Neuron (in vitro differentiated cells): ENCODE results near the gene TMEM132D.

Experiments used
- H2AFZ ChIP-seq: one replicate; pipeline ENCODE4 v1.6.1; 2013; ENCODE audit warnings: low read depth, mild to moderate bottlenecking, inconsistent platforms, low read length, moderate library complexity
- H3K27me3 ChIP-seq: one replicate; pipeline ENCODE4 v1.6.1; 2013; ENCODE audit warnings: low read length; ENCODE audit not compliant: insufficient read depth
- H3K36me3 ChIP-seq: one replicate; pipeline ENCODE4 v1.6.1; 2013; ENCODE audit warnings: low read length; ENCODE audit not compliant: insufficient read depth
- H3K4me1 ChIP-seq: one replicate; pipeline ENCODE4 v1.6.1; 2013; ENCODE audit warnings: low read length; ENCODE audit not compliant: insufficient read depth
- H3K4me3 ChIP-seq: 2 replicates; pipeline ENCODE4 v1.5.1; 2013; ENCODE audit warnings: mild to moderate bottlenecking, low read length, moderate library complexity
- H3K9me3 ChIP-seq: one replicate; pipeline ENCODE4 v1.6.1; 2013; ENCODE audit warnings: low read length

Gene TMEM132D

DNA sequence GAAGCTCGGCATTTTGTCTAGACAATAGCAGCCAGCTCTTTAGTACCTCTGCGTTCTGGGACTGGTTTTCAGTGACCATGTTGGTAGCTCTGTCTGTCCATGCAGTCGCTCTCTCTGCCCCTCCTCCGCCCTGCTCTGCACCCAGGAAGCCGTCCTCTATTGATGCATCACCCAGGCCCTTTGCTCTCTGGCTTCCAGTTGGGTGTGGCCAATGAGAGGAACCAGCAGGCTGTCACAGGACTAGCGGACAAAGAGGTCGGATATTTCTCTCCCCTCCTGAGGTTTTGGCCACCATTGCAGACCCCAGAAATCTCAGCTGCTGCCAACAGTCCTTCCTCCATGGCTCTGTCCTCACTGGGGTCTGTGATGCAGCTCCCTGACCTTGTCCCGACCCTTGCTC is 180.6 kb downstream of the TMEM132D start:
- H3K4me3 ChIP-seq = no peak overlapping the region
- no peaks in the 10 kb centered on the region for H3K36me3 ChIP-seq
- no peak overlapping the region for H2AFZ ChIP-seq
- no peaks in the 10 kb centered on the region for H3K4me1 ChIP-seq
- H3K9me3 ChIP-seq = no peaks in the 10 kb centered on the region
- H3K27me3 ChIP-seq = no peaks in the 10 kb centered on the region

DNA sequence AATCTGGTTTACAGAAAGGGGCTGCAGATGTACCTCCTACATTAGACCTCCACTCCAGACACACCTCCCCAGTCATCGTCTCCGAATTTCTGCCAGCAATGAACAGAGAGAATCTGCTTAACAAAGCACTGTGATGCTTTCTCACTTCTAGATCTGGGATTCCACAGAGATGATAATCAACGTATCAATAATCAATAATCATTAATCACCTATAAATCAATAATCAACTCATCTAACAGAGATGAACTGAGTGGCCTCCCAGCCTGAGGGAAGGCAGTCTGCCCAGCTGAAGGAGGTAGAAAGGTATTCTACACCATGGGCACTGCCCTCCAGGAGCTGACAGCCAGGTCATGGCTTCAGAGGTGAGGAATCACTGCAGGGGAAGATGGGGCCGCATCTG is 183.2 kb downstream of the TMEM132D start:
- Histone ChIP-seq H3K9me3 (peaks cover 3% of the 10 kb centered on the region), H3K36me3 (no peaks in the 10 kb centered on the region), H3K4me3 (no peak overlapping the region), H3K4me1 (no peaks in the 10 kb centered on the region), H2AFZ (no peak overlapping the region), H3K27me3 (no peaks in the 10 kb centered on the region)

DNA sequence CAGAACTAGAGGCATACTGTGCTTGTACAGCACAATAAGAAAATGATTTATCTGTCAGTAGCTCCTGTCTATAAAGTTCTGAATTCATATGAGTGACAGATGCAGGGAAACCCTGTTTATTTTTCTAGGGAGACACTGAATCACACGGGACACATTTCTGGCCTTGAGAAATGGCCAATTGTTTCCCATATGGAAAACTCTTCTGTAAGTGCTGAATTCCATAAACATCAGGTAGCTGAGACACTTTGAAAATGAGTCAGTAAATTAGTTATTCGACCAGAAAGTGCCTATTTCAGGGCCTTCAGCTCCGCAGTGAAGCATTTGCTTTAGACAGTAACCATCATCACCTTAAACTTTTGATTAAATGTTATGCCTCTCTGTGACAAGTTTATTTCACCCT is 184.4 kb downstream of the TMEM132D start:
- Histone ChIP-seq H2AFZ (no peak overlapping the region), H3K9me3 (peaks cover 3% of the 10 kb centered on the region), H3K27me3 (no peaks in the 10 kb centered on the region), H3K36me3 (no peaks in the 10 kb centered on the region), H3K4me1 (no peaks in the 10 kb centered on the region), H3K4me3 (no peak overlapping the region)

DNA sequence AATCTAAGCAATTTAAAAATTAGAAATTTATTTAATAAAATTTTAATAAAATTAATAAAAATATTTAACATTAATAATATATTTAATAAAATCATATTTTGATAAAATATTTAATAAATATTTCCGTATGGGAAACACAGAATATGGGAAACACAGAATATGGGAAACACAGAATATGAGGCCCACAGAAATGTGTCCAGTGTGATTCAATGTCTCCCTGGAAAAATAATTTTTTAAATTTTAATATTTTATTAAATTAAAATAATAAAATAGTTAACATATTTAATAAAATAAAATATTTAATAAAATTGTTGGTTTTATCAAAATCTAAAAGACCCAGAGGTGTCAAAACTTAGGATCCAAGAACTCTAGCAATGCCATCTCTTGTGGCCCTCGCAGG is 186.4 kb downstream of the TMEM132D start:
- Histone ChIP-seq H3K4me1 (no peaks in the 10 kb centered on the region), H2AFZ (no peak overlapping the region), H3K27me3 (no peaks in the 10 kb centered on the region), H3K4me3 (no peak overlapping the region), H3K36me3 (no peaks in the 10 kb centered on the region), H3K9me3 (peaks cover 3% of the 10 kb centered on the region)

DNA sequence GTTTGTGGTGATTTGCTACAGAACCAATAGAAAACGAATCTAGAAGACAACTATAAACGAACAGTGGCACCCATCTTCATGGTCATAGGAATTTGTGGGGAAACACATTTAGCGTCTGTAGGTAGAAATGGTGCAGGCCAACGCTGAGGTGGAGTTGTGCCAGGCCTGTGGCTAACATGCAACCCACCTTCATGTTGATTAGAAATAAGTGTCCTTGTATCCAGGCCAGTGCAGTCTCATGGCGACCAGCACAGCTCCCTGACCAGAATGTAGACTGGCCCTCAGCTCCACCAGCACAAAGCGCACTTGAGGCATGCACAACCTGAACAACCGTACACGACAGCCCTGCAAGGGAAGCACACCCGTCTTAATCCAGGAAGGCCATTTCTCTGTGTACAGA is 187.0 kb downstream of the TMEM132D start:
- H2AFZ ChIP-seq = no peak overlapping the region
- H3K4me3 ChIP-seq = no peak overlapping the region
- H3K9me3 ChIP-seq = peaks cover 3% of the 10 kb centered on the region
- no peaks in the 10 kb centered on the region for H3K27me3 ChIP-seq
- no peaks in the 10 kb centered on the region for H3K36me3 ChIP-seq
- no peaks in the 10 kb centered on the region for H3K4me1 ChIP-seq

DNA sequence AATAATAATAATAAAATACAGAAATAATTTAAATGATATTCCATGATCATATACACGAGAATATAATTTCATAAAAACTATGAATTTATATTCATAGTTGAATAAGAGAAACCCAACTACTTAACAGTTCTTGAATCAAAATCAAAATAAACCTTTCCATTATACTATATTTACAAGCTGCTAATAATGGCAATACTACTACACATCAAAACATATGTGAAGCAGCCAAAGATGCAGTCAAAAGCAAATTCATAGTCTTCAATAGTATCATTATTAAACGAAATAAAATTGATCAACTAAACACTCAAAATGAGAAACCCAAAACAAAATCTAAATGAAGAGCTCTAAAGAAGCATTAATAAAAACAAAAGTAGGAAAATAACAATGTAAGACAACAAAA is 197.1 kb downstream of the TMEM132D start:
- Histone ChIP-seq H3K27me3 (no peaks in the 10 kb centered on the region), H2AFZ (no peak overlapping the region), H3K36me3 (no peaks in the 10 kb centered on the region), H3K4me1 (peaks cover 3% of the 10 kb centered on the region), H3K4me3 (no peak overlapping the region), H3K9me3 (no peaks in the 10 kb centered on the region)

DNA sequence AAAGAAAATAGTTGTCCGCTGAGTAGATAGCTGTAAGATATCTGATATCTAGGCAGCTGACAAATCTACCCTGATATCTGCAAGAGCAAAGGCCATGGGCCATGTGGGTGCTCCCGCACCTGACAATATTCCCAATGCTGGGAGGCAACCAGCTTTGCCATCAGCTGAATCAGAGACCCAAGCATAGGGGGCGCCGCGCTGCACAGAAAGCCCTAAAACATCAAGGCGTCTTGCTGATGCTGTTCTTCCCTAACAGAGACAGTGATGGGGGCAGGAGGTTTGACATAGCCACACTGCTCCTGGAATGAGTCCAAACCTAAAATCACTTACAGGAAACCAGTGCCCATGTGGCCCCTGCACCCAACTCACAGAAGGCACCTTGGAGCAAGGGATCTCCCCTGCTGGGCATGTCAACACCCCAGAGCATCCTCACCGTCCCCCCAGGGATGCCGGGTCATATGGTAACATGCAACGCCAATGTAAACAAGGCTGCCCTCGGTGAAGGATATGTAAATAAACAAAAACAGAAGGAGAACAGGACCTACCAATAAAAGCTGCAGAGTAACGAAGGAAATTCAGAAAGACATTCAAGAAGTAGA is 199.5 kb downstream of the TMEM132D start:
- Histone ChIP-seq H3K4me3 (no peak overlapping the region), H2AFZ (no peak overlapping the region), H3K36me3 (no peaks in the 10 kb centered on the region), H3K9me3 (no peaks in the 10 kb centered on the region), H3K27me3 (no peaks in the 10 kb centered on the region), H3K4me1 (peaks cover 5% of the 10 kb centered on the region)

DNA sequence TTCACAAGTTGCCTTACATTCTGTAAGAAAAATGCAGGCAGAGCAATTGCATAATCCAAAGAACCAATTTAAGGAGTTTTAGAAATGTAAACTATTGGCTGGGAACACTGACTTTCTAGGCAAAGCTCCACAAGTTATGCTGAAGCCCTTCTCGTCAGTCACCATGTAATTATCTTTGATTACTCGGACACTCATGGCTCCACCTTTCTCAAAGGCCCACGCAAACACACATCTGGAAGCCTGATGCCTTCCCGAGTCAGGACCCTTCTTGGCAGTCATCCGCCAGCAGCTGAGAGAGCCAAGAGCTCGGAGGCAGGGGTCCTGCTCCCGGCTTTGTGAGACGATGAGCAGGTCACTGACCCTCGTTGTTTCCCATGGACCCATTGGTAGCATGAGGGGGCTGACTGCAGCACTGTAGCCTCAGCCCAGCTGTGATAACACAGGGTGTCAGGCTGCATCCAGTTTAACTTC is 202.2 kb downstream of the TMEM132D start:
- no peaks in the 10 kb centered on the region for H3K9me3 ChIP-seq
- H3K36me3 ChIP-seq = no peaks in the 10 kb centered on the region
- H3K27me3 ChIP-seq = no peaks in the 10 kb centered on the region
- no peak overlapping the region for H3K4me3 ChIP-seq
- no peak overlapping the region for H2AFZ ChIP-seq
- peaks cover 7% of the 10 kb centered on the region for H3K4me1 ChIP-seq

DNA sequence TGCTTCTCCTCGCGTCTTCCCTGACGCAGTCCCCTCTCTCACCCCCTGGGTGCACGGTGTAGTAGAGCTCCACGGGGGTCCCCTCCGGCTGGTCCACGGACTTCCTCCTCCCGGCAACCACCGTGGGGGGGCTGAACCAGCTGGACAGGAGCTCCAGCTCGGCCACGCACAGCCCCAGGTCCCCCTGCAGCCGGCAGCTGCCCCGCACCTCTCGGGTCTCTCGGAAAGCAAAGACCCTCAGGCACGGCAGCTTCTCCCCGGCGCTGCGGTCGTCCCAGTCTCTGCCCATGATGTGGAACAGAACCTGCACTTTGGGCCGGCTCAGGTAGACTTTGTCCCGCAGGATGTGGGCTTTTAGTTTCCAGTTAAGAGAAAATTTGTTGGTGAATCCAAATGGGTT is 203.8 kb downstream of the TMEM132D start:
- Histone ChIP-seq H2AFZ (no peak overlapping the region), H3K36me3 (no peaks in the 10 kb centered on the region), H3K4me1 (peaks cover 7% of the 10 kb centered on the region), H3K4me3 (no peak overlapping the region), H3K9me3 (no peaks in the 10 kb centered on the region), H3K27me3 (no peaks in the 10 kb centered on the region)

DNA sequence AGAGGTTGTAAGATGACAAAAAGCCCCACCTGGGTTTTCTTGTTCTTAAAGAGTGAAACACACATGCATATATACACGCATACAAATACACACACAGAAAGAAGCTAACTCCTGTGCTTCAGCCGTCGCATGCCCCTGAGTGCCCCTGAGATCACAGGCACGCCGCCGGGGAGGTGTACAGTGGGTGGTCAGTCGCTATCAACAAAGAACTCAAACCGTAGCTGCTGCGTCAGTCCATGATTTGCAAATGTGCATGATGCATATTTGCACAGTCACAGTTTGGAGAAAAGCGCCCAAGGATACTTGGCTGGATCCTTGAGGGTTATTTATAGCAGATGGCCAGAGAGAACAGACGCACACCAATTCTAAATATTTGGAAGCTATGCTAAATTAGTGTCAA is 206.9 kb downstream of the TMEM132D start:
- no peaks in the 10 kb centered on the region for H3K27me3 ChIP-seq
- peaks cover 5% of the 10 kb centered on the region for H3K4me1 ChIP-seq
- no peak overlapping the region for H2AFZ ChIP-seq

DNA sequence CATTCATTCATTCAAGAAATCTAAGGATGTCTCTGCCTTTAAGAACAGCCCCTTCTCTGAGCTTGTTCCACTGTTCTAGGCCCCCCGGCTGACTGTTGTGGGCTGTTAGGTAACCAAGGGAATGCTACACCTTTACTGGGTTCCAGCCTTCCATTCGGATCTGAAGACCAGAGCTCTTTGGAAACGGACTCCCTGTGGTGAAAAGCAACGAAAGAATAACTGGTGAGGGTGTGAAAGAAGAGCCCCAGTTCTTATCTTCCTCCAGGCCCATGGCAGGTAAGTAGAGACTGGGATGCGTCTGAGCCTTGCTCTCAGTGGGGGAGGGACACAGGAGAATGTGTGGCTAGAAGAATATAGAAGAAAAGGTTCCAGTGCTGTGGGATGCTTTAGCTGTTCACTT is 207.4 kb downstream of the TMEM132D start:
- Histone ChIP-seq H3K4me1 (peaks cover 2% of the 10 kb centered on the region), H3K27me3 (no peaks in the 10 kb centered on the region), H3K9me3 (no peaks in the 10 kb centered on the region), H3K4me3 (no peak overlapping the region), H2AFZ (no peak overlapping the region), H3K36me3 (no peaks in the 10 kb centered on the region)

More for the DNA sequence above, 206.9 kb downstream of the TMEM132D start:
- no peak overlapping the region for H3K4me3 ChIP-seq
- H3K9me3 ChIP-seq = no peaks in the 10 kb centered on the region
- no peaks in the 10 kb centered on the region for H3K36me3 ChIP-seq

DNA sequence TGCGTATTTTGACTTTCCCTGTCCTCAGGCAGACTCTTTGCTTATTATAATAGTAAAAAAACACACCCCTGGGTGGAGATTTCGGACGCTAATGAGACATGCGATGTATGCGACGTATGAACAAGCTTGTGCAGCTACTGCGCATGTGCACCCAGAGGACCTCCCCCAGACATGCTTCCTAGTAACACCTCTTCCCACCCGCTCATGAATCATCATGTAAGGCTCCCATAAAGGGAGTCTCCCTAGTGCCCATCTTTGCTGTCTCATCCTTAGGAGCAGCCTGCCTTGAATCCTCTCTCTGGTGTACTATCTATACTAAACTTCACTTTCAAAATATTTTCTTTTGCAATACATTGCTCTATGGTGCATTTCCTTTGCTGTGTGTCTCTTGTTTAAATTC is 210.1 kb downstream of the TMEM132D start:
- Histone ChIP-seq H3K36me3 (no peaks in the 10 kb centered on the region), H3K4me1 (peaks cover 2% of the 10 kb centered on the region), H3K4me3 (no peak overlapping the region), H3K9me3 (no peaks in the 10 kb centered on the region), H3K27me3 (no peaks in the 10 kb centered on the region), H2AFZ (no peak overlapping the region)

DNA sequence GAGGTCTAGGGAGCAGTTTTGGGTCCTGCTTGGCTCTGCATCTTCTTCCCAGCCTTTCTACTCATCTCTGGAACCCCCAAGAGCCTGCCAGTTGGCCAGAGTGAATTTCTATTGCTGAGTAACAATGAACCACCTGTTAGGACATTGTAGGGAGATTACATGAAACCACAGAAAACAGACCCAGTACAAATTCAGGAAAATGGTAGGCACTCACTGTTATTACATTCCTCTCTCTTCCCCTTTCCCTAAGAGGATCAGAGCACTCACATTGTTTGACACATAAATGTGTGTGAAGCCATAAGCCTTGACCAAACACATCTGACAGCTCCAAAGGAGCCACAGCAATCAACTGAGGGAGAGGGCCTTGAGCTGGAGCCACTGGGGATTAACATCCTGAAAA is 216.1 kb downstream of the TMEM132D start:
- no peaks in the 10 kb centered on the region for H3K9me3 ChIP-seq
- no peak overlapping the region for H3K4me3 ChIP-seq
- H3K36me3 ChIP-seq = no peaks in the 10 kb centered on the region
- H3K4me1 ChIP-seq = no peaks in the 10 kb centered on the region
- no peak overlapping the region for H2AFZ ChIP-seq
- no peaks in the 10 kb centered on the region for H3K27me3 ChIP-seq

DNA sequence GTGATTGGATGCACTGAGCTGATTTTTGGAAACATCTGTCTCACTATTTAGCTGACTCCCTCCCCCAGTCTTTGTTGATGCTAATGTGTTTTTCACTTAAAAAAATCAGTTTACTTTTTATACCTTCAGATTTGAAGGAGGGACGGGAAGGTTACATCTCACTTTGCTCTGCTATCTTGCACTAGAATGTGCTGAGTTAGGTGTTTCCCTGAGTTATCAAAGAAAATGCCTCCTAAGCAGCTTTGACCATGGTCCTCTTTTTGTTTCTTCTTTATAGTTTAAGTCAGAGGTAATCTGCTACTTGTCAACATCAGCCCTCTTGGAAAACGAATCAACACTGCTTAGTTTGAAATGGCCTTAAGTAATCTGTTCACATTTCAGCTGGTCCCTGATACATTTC is 222.0 kb downstream of the TMEM132D start:
- Histone ChIP-seq H3K9me3 (no peaks in the 10 kb centered on the region), H2AFZ (no peak overlapping the region), H3K27me3 (no peaks in the 10 kb centered on the region), H3K4me3 (no peak overlapping the region), H3K4me1 (no peaks in the 10 kb centered on the region), H3K36me3 (no peaks in the 10 kb centered on the region)
